SK-N-MC (cell line): ENCODE measurements around the gene TASP1.

Experiments
- EZH2 ChIP-seq: fragments of 200-600 bp; sonication (generic); IDR thresholded peaks from one replicate; pipeline ENCODE4 v1.6.1; 2017; ENCODE audit warnings: antibody characterized with exemption
- POLR2AphosphoS5 ChIP-seq: IDR thresholded peaks from 2 replicates; pipeline ENCODE4 v1.6.1; 2012; ENCODE audit warnings: mild to moderate bottlenecking, low read depth, low read length, borderline replicate concordance

GRCh38 chr20:13455713-13456112, 183.0 kb downstream of the TASP1 start:
- TF ChIP-seq POLR2AphosphoS5, result no peak
- TF ChIP-seq EZH2, result no peak
